Erythroblast (primary cell): Measurements from ENCODE around the gene SPTSSA.
A peak's percentile ranks its signal among the peaks of the same experiment; 100 is the strongest.

Source experiments
- DNase-seq, 2 experiments: peaks; one replicate each; lab custom pipeline; 2025; lab: John Stamatoyannopoulos, UW
- GATA1 ChIP-seq: IDR thresholded peaks from 2 replicates; pipeline ENCODE4 v1.6.1; 2011; ENCODE audit warnings: low read depth, mild to moderate bottlenecking, control low read depth, low read length, moderate library complexity
- POLR2A ChIP-seq: IDR thresholded peaks from 2 replicates; pipeline ENCODE4 v1.6.1; 2011; ENCODE audit warnings: mild to moderate bottlenecking, low read length

The SPTSSA gene

DNA sequence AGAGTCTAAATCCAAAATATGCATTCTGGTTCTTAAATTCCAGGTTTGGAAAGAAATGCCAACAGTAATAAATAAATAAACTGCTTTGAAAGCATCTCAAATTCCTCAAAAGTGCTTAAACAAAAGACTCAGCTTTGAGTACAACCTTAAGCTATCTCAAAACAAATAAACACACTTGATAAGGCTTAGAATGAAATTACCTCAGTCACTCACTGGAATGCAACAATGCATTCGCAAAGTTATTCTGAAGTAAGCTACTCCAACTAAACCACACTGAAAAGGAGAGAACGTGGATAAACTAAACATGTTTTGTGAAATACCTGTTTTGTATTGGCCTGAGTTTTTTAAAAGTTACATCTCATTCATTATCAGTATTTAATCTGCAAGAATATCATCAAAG, 1.2 kb downstream of the SPTSSA start:
- no peak for TF ChIP-seq GATA1
- TF ChIP-seq POLR2A, result no peak
- no peak for DNase-seq

DNA sequence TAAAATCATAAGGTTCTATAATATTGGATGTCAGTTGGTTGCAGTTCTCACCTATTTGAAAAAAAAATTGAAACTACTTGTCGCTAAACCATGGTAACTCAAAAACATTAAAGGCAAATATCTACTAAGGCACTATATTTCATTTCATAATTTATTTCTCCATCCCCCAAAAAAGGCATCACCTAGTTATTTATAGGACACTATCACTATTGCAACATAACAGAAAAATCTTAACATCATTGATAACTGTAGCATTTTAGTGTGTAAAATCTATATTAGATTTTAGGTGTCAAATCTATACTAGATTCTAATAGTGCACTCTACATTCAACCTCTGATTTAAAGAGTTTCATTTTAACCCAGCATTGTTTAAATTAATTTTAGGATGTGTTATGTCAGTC, 1.7 kb downstream of the SPTSSA start:
- no peak for DNase-seq
- no peak for TF ChIP-seq POLR2A
- no peak for TF ChIP-seq GATA1

DNA sequence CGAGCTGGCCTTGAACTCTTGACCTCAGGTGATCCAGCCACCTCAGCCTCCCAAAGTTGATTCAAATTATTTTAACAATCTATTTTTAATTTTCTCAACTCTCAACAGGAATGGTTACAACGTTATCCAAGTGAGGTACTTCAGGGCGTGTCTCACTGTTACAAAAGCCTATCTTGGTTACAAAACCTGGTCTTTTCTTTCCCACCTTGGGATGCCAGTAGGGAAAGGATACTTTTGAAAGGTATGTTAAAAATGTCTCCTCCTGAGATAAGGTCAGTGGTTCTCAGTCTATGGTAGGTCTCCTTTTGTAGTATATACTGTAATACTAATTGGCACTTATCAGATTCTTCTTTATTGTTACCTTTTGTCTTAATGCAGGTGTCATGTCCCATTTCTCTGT, 4.9 kb downstream of the SPTSSA start:
- no peak for DNase-seq
- TF ChIP-seq GATA1 (no peak), POLR2A (no peak)

GRCh38 chr14:34453226-34453625, 8.8 kb downstream of the SPTSSA start:
- TF ChIP-seq POLR2A, result no peak
- TF ChIP-seq GATA1, result no peak
- DNase-seq, result no peak

DNA sequence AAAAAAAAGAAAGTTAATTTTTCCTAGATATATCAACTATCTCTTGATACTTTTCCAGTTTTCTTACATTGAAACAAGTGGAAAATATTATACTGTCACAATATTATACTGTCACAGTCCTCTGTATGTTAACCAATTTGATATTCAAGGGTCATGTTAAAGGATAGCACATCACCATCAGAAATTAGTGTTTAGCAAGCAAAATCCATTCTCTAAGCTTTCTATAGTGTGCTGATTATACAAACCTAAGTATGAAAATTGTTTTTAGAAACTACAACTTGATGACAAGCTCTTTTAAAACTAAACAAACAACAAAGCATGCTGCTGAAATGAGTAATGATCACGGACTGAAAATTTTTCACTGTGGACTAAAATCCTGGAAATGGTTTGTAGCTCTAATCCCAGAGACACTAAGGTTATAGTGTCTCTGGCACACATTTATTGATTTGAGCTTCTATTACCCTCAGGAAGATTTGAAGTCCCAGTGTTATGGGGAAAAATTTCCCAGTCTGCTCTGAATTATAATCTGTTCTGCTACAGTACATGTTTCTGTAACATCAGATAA, 9.7 kb downstream of the SPTSSA start:
- TF ChIP-seq GATA1 (no peak), POLR2A (no peak)
- no peak for DNase-seq

GRCh38 chr14:34450958-34451357, 11.1 kb downstream of the SPTSSA start:
- DNase-seq, result no peak
- no peak for TF ChIP-seq GATA1
- no peak for TF ChIP-seq POLR2A

DNA sequence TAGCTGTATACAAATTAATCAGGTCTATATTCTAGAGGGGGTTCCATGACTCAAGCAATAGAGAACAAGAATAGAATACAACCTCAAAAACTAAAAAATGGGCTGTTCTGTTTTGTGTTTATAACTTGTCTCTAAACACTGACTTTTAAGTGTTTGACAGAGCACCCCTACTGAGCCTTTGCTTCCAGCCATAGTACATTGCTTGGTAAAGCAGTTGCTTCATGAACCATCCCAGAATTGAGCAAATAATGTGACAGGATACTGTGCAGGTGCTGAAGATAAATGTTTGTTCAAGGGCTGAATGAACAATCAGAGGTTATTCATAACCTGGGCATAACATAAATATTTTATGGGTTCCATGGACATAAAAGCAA, 11.5 kb downstream of the SPTSSA start:
- TF ChIP-seq GATA1, result no peak
- no peak for TF ChIP-seq POLR2A
- no peak for DNase-seq

DNA sequence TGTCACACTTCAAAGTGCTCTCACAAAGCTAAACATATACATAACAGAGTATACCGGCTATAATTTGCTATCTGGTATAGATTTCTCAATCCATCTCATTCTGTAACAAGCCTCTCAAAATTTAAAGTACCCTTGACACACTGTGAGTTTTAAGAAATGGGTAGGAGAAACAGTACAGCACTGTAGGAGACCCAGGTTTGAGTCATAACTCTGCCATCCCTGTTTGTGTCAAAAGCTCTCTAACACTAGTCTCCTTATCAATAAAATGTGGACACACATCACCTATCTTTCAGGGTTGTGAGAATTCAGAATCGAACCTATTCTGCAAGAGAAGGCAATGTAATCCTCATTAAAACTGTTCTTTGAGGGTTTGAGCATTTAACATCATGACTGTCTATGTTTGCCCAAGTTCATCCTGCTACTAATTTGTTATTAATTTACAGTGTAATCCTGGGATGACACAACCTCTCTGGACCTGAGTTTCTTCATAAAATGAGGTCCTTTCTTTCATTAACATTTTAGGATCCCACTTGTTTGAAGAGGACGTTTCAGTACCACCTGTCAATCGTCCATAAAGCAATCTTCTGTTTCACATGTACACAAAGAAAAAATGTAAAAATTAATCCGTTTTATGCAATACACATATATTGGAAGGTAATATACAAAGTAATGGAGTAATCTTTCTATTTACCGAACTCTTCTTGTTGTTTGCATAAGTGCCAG, 12.1 kb downstream of the SPTSSA start:
- no peak for DNase-seq
- TF ChIP-seq POLR2A (no peak), GATA1 (no peak)

DNA sequence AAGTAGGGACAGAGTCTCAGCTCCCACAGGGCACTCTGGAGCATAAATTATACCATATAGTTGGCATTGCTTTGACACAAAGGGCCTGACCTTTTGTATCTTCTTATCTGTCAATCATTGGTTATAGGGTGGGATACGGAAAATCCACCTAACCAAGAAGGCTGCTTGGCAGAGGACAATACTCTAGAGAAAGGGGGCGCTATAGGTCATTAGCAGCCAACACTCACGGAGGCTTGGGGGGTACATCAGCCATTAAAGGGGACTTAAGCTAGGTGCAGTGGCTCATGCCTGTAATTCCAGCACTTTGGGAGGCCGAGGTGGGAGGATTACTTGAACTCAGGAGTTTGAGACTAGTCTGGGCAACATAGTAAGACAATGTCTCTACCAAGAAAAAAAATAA, 22.9 kb downstream of the SPTSSA start:
- TF ChIP-seq POLR2A (no peak), GATA1 (no peak)
- DNase-seq, result peak in 1 of 2 experiments; percentile 12

DNA sequence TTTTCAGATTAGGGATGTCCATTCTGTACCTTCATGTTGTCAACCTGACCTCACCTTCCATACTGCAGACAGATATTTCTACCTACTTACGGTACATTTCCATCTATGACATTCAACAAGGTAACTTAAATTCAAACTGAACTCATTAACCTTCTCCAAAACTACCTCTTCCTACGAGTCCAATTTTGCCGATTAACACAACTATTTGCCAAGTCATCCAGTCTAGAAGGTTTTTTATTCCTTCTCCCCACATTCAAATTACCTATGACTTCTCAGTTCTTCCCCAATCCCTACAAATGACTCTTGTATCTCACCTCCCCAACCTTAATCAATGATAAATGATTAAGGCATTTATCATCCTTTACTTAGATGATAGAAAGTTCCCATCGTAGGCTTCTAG, 23.6 kb downstream of the SPTSSA start:
- no peak for TF ChIP-seq POLR2A
- TF ChIP-seq GATA1, result no peak
- DNase-seq, result no peak

DNA sequence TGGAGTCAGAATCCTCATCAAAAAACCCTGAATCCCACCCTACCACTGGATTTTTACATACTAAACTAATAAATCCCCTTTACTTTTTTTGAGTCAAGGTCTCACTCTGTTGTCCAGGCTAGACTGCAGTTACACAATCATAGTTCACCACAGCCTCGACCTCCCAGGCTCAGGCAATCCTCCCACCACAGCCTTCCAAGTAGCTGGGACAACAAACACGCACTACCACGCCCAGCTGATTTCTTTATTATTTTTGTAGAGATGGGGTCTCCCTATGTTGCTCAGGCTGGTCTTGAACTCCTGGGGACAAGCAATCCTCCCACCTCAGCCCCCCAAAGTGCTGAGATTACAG, 24.3 kb downstream of the SPTSSA start:
- no peak for TF ChIP-seq GATA1
- TF ChIP-seq POLR2A, result no peak
- no peak for DNase-seq

DNA sequence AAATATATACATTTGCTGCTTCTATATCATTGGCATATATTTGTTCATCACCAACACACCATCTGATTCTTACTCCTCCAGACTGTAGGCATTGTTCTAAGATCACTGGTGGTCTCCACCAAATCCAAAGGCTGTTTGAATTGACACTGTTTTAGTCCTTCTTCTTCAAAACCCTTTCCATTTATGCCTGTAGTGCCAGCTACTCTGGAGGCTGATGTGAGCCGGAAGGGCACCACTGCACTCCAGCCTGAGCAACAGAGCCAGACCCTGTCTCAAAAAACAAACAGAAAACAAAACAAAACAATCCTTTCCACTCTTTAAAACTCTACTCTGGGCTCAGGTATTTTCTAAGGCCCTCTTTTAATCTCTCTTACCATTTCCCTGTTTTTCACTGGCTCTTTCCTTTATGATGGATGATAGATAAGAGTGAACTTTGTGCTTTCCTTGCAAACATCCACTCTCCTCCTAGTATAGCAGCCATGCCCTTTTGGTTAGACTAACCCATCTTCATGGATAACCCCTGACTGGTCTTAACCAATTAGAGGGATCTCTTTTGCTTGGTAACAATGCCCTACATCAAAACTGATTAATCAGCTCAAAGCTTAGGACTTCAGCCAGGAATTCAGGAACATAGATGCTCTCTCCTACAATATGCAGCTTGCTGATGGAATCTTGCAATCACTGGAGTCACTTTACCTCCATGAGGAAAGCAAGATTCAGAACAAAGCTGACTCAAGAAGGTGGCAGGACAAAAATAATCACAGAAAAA, 24.9 kb downstream of the SPTSSA start:
- no peak for TF ChIP-seq POLR2A
- TF ChIP-seq GATA1, result no peak

DNA sequence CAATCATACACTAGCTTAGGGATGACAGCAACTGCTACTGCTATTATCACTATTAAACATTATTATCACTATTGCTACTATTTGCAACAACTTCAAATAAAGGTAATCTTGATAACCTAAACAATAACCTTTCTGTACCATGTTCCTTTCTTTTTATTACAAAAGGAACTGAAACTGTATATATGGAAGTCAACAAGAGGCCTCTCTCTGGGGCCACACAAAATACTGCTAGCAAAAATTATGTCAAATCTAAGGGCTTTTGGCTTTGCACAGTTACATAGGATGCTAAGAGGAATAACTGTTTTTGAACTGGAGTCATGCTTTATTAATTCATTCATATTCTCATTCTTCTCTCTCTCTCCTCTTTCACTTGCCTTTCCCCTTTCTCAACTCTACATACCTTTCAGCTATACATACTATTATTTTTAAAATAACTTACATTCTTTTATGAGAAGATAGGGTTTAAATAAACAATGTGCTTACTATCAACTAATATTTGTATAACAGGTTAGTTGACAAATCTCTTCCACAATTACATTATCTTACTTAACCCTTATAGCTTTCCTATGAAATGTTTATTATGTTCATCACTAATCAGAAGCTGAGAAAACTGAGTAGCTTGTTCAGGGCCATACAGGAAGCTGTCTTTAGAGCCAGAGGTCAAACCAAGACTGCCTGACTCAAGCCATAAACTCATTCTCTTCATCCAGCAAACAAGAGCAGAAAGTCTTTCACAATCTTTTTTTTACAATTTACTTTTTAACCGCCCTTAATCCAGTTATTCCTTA, 25.7 kb downstream of the SPTSSA start:
- DNase-seq, result no peak

More for the DNA sequence above, 24.9 kb downstream of the SPTSSA start:
- DNase-seq, result no peak

More for the DNA sequence above, 25.7 kb downstream of the SPTSSA start:
- TF ChIP-seq POLR2A (no peak), GATA1 (no peak)
